VCaP (cell line): Measurements from ENCODE around the gene SUCO.

Experiments used
- H3K27ac ChIP-seq: fragments of 450-650 bp; 2 replicates; pipeline ENCODE4 v1.5.1; 2017
- CTCF ChIP-seq: fragments of 450-650 bp; conservative IDR thresholded peaks from 2 replicates; pipeline ENCODE4 v1.5.1; 2017; ENCODE audit warnings: mild to moderate bottlenecking, moderate library complexity

SUCO gene

DNA sequence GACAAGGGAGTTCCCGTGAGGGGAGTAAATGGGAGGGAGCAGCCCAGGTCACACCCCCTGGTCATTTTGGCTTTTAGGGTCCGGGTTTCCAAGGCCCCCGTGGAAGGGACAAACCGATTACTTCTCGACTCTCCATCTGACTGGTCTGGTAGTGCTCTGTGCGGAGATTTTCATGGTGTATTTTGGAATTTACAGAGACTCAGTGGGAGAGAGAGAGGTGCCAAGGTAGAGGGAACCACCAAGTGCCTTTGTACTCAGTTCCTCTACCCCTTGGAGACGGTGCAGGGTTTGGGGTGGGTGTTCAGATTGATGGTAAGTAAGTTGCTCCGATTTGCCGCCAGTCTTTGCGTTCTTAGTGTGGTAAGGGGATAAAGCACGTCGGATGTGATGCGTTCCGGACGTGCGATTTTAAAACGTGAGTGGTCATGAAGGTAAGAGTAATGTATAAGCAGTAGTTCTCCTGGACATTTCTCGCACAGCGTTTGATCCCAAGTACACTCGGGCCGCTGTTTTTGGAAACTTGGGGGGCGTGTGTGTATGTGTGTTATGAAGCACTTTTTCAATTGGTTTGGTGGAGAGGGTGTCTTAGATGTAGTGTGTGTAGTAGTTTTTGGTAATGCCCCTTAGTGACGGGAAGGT is 682 bp downstream of the SUCO start:
- peak overlapping the region; percentile 92 for H3K27ac ChIP-seq
- TF ChIP-seq CTCF: no peak

DNA sequence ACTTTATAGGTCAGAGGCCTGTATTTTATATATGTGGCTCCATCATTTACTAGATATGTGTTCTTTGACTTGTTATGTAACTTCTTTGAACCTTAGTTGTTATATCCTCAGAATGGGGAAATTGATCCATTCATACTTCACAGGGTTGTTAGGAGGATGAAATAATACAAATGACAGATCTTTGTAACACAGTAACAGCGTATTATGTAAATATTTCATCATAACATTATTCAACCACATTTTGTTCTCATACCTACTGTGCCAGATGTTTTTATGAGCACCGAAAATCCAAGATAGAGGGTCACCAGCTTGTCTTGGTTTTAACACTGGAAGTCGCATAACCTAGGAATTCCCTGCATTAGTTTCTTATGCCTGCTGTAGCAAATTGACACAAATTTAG is 3.3 kb downstream of the SUCO start:
- no peak overlapping the region for H3K27ac ChIP-seq
- no peak for TF ChIP-seq CTCF

DNA sequence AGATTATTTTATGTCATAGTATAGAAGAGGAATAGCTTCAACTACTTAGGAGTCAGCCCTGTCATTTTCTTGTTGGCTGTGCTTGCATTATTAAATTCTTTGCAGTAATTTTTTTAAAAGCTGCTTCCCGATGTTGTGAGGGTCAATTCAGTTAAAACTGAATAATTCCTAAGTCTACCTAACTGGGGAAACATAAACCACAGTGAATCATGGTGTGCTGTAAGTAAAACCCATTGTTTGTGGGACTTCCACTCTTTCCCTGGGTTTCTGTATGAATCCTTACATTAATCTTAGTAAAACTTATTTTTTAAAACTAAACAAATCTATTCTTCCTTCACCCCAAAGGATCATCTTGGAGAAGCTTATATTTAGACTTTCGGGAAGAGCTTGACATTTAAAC is 4.4 kb downstream of the SUCO start:
- H3K27ac ChIP-seq: no peak overlapping the region
- no peak for TF ChIP-seq CTCF

GRCh38 chr1:172537827-172538391 is 5.0 kb downstream of the SUCO start:
- no peak overlapping the region for H3K27ac ChIP-seq
- no peak for TF ChIP-seq CTCF

DNA sequence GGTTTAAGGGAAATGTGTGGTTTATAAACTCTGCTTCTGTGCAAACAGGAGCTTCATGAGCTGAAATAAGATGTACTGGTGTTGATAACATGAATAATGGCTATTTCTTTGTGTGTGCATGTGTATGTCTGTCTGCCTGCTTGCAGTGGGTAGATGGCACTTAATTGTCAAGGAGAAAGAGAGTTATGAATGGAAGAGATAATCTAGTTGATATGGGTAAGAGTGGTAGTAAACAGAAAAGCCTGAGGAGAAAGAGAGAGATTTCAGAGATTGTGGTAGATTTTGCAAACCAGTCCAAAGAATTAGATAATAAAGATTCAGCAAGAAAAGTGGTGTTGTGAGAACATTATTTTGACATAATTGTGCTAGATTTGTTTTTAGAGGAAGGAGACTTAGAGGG is 7.7 kb downstream of the SUCO start:
- no peak for TF ChIP-seq CTCF
- H3K27ac ChIP-seq: no peak overlapping the region

DNA sequence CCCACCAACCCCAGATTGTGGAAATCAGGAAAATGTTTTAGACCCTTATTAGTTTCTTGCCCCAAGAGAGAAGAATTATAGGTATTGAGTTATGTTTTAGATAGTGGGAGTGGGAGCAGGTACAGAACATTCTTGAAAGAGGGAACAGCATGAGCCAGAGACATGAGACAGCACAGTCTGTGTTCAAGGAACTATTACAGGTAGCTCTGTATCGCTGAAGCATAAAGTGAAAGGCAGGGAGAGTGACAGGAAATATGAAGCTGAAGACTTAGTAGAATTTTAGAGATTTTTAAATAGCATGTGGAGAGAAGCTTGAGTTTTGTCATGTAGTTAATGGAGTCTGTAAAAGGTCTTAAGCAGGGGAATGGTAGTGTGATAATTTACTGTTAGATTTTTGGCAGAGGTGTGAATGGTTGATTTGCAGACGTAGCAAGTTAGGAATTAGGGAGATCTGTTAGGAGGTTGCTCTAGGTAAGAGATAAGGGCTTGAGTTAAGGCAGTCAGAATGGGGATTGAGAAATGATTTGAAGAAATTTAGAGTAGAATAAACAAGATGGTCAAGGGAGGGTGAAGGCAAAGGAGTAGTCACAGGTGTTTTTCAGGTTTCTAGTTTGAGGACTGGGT is 11.6 kb downstream of the SUCO start:
- no peak overlapping the region for H3K27ac ChIP-seq
- no peak for TF ChIP-seq CTCF

GRCh38 chr1:172545396-172546004 is 12.6 kb downstream of the SUCO start:
- H3K27ac ChIP-seq: no peak overlapping the region
- no peak for TF ChIP-seq CTCF
